GM12873 (cell line): ENCODE results near the gene NADSYN1.

ENCODE experiments used
- CTCF ChIP-seq: IDR thresholded peaks from 2 replicates; pipeline ENCODE4 v1.5.1; 2012; ENCODE audit warnings: low read depth, mild to moderate bottlenecking, moderate library complexity, low read length, control low read depth; ENCODE audit not compliant: insufficient read depth; ENCODE audit errors: missing control alignments

Gene NADSYN1

GRCh38 chr11:71434576-71435130 is 18.4 kb upstream of the NADSYN1 start:
- no peak for TF ChIP-seq CTCF

- TF ChIP-seq CTCF = no peak
Measured at GRCh38 chr11:71435278-71435951, 17.6 kb upstream of the NADSYN1 start.

GRCh38 chr11:71436861-71437260 is 16.1 kb upstream of the NADSYN1 start:
- no peak for TF ChIP-seq CTCF

- no peak for TF ChIP-seq CTCF
Measured at GRCh38 chr11:71437399-71437798, 15.6 kb upstream of the NADSYN1 start.

- TF ChIP-seq CTCF = no peak
Measured at GRCh38 chr11:71437879-71438278, 15.1 kb upstream of the NADSYN1 start.

- TF ChIP-seq CTCF = no peak
Measured at GRCh38 chr11:71438650-71439049, 14.4 kb upstream of the NADSYN1 start.

- no peak for TF ChIP-seq CTCF
Measured at GRCh38 chr11:71440021-71440755, 12.8 kb upstream of the NADSYN1 start.
